Stimulated activated CD4-positive, alpha-beta T cell treated with anti-CD3 and anti-CD28 coated beads, Interleukin-15, amount 100 ng/mL, for 24 hours (primary cell): ENCODE data around the gene SERPINI1.

ENCODE experiments used
- DNase-seq: peaks from one replicate; pipeline ENCODE4 v3.0.0-alpha.2; 2020

Gene SERPINI1

DNA sequence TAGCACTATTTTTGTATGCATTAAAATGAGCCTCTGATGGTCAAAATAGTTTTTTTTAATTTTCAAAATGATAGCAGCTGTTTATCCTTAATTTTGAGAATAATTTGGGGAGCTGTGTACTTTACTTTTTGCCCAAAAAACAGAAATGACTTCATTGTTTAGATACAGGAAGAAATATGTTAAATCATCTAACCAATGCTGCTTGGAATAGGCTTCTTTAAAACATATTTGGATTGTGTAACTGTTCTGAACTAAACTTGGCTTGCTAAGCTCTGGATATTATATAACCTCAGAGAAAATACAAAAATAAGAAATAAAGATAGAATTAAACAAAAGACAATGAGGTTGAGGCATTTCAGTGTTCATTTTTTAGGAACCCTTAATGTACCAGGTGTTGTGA lies 119.3 kb downstream of the SERPINI1 start:
- DNase-seq: no peak

GRCh38 chr3:167855306-167855705 lies 119.8 kb downstream of the SERPINI1 start:
- no peak for DNase-seq

DNA sequence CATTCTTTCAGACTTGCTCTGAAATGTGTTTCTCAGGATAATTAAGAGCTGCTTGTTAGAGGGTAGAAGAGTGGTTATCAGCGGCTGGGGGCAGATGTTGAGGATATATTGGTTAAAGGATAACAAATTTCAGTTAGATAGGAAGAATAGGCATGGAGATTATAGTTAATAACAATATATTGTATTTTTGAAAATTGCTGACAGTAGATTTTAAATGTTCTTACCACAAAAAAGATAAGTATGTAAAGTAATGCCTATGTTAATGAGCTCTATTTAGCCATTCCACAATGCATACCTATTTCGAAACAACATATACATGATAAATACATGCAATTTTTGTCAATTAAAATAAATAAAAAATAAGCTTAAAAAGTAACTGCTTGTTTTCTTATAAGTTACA lies 123.3 kb downstream of the SERPINI1 start:
- no peak for DNase-seq

DNA sequence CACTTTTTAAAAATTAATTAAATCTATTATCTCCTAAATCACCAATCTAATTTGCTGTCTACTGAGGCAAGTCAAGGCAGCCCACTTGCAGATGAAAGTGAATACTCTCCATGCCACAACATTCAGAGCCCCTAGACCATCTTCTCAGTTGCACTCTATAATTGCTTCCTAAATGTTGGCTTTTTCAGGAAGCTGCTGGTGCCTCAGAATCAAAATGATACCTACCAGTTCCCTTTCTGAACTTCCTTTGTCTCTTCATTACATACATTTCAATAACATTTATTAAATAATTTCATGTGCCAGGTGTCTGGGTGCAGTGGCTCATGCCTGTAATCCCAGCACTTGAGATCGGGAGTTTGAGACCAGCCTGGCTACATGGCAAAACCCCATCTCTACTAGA lies 124.1 kb downstream of the SERPINI1 start:
- no peak for DNase-seq

DNA sequence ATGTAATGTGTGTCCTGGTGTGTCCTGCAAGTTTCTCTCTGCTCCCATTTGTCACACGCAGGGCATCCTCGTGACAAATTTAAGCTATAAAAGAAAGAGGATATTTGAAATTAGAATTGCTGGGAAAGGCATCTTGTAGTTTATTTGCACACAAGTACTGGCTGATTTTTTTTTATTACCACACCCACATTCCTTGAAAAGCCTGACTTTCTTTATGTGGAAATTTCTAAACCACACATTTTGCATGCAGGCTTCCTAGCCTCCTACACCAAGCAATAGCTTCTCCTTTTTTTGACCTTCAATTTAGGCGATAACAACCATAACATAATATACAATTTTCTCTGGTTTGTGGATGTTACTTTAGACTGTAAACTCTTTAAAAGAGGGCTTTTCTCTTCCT lies 126.1 kb downstream of the SERPINI1 start:
- DNase-seq: no peak

GRCh38 chr3:167862104-167862730 lies 126.7 kb downstream of the SERPINI1 start:
- no peak for DNase-seq

GRCh38 chr3:167863811-167864551 lies 128.5 kb downstream of the SERPINI1 start:
- DNase-seq: no peak

DNA sequence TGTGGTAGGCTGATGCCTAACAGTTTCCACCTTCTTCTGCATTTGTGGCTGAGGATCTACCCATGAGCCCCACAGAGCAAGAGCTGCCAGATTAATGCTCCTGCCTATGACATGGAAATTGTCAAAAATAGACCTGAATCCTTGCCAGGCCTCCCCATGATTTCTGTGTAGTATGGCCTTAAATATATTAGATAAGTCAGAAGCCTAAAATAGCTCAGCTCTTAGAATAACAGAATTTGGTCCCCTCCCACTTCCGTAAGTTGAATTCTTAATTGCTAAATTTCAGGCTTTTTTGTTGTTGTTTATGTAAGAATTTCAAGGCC lies 129.0 kb downstream of the SERPINI1 start:
- DNase-seq: no peak

DNA sequence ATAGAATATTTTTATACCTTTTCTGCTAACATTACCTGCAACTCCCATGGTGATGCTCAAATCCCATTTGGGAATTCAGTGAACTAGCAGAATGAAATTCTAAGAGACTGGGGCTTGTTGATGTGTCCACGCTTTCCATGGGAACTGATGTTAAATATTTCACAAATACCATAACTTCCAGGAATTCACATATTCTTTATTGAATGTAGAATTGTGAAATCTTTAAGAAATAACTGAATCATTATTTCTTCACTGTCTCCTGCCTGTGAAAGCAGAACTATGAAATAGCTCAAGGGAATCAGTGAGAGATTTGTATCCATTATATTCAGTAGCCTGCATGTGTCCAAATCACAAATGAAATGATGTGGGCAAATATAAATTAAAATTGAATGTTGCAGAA lies 130.8 kb downstream of the SERPINI1 start:
- no peak for DNase-seq

DNA sequence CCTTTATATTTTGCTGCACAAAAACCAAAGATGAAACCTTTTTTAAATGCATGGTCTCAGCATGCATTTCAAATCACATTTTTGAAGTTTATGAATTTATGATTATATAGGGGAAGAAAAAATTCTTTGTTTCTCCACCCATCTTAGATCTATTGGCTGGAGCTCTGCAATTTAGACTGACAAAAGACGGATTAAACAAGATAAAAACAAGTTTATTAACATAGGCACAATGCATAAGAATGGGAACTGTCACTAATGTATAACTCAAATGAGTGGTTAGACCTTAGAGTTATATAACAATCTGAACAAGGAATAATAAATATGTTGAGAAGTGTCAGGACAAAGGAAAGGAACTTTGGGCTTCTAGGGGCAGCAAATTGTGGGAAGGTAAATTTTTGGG lies 132.5 kb downstream of the SERPINI1 start:
- DNase-seq: no peak

DNA sequence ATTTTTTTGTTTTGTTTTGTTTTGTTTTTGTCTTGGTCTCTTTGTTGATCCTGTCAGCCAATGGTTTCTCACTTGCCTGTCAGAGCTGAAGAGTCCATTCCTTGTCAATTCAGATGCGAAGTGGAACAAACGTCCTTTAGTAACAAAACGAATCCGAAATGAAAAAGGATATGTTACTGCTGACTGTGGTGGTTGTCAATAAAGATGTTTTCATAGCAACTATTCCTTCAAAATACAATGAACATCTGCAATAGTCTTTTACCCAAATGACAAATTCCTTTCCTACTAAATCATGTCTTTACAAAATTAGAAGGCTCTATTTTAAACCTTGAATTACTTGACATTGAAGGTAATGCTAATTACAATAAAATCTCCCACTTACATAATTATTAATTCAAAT lies 134.7 kb downstream of the SERPINI1 start:
- DNase-seq: no peak

GRCh38 chr3:167870759-167871158 lies 135.2 kb downstream of the SERPINI1 start:
- DNase-seq: no peak

DNA sequence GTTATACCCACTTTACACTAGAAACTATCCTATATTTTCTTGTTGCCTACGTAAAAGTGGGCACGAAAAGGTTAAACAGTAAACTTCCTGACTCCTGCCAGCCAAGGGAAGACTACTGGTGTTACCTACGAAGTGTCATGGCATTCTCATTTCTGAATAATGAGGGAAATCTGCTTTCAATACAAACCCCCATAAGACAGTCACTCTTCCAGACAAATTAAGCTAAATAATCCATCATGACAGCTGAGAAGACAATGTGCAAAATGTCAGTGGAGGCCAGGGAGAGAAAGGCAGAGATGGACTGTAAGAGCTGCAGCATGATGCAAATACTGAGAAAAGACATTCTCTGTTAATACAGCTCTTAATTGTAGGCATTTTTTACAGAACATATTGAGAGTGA lies 136.5 kb downstream of the SERPINI1 start:
- DNase-seq: no peak

DNA sequence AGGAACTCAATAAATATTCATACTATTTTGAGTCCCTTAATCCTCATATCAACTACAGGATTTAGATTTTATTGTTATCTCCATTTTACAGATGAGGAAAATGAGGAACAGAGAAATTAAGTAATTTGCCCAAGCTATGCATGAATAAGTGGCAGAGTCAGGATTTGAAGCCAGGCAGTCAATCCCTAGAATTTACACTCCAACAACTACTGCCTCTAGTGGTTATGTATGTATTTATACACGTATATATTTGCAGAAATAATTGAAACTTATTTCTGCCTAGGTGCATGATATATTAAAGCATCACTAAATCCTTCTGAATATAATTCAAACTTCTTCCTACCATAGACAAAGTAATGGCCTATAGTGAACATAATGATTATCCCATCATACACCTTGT lies 137.4 kb downstream of the SERPINI1 start:
- DNase-seq: no peak

DNA sequence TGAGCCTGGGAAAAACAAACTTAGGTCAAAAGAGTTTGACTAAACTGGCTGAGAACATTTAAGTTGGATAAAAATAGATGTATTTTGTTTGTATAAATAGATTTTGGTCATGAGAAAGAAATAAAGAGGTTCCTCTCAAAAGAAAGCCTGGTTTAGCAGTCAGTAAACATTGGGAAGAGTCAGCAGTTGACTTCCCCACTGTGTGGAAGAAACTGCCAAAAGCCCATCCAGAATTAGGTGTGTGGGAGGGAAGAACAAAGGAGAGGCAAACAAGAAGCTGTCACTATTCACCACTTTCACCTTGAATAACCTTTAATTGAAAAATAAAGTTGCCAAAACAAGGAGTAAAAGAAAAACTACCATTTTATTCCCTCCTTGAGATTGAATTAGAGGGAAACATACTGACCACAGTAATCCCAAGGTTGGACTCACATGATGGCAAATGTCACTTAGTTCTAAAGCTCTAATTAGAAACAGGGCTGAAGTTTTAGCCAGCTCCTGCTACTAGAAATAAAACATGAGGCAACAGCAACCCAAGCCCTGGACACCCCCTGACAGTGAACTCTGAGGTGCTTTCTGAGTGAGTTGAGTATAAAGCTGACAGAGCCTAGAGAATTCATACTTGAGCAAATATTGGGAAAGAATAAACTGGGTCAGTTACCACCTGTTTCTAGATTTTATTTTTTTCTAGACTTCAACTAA lies 139.3 kb downstream of the SERPINI1 start:
- no peak for DNase-seq
